Stimulated activated CD4-positive, alpha-beta T cell treated with anti-CD3 and anti-CD28 coated beads, TNF-alpha, amount 100 ng/mL, for 48 hours (primary cell): Measurements from ENCODE around the gene HOXC6.
"Not testable (repeated sequence)": the region's sequence is repeated elsewhere in the genome, so short reads cannot be mapped to it uniquely, and the experiment has no call there.

ENCODE experiments used
- DNase-seq, 3 donors: peaks; one replicate each; pipeline ENCODE4 v3.0.0-alpha.2; 2020; ENCODE audit warnings: low read depth in 3 of 3

HOXC6 gene

GRCh38 chr12:54041097-54041690 lies 13.0 kb downstream of the HOXC6 start:
- no peak for DNase-seq

- DNase-seq = not testable (repeated sequence)
Observed at GRCh38 chr12:54042033-54042432, 13.8 kb downstream of the HOXC6 start.

GRCh38 chr12:54042970-54043853 lies 15.0 kb downstream of the HOXC6 start:
- no peak for DNase-seq

- DNase-seq = no peak
Observed at GRCh38 chr12:54044425-54045103, 16.3 kb downstream of the HOXC6 start.

- DNase-seq = no peak
Observed at GRCh38 chr12:54045401-54045800, 17.2 kb downstream of the HOXC6 start.

GRCh38 chr12:54045868-54046521 lies 17.8 kb downstream of the HOXC6 start:
- no peak for DNase-seq

GRCh38 chr12:54046809-54047159 lies 18.5 kb downstream of the HOXC6 start:
- DNase-seq = no peak

- DNase-seq = no peak
Observed at GRCh38 chr12:54047160-54047963, 19.1 kb downstream of the HOXC6 start.

GRCh38 chr12:54047964-54048303 lies 19.7 kb downstream of the HOXC6 start:
- no peak for DNase-seq

GRCh38 chr12:54048406-54049093 lies 20.3 kb downstream of the HOXC6 start:
- no peak for DNase-seq

- DNase-seq = no peak
Observed at GRCh38 chr12:54049108-54049507, 20.9 kb downstream of the HOXC6 start.

GRCh38 chr12:54050482-54050810 lies 22.2 kb downstream of the HOXC6 start:
- DNase-seq = no peak

- DNase-seq = no peak
Observed at GRCh38 chr12:54051026-54051842, 23.0 kb downstream of the HOXC6 start.

- DNase-seq = no peak
Observed at GRCh38 chr12:54051874-54052437, 23.7 kb downstream of the HOXC6 start.

- no peak for DNase-seq
Observed at GRCh38 chr12:54052438-54053002, 24.3 kb downstream of the HOXC6 start.

- no peak for DNase-seq
Observed at GRCh38 chr12:54053003-54053750, 24.9 kb downstream of the HOXC6 start.

GRCh38 chr12:54053751-54054741 lies 25.8 kb downstream of the HOXC6 start, which contains the start of gene HOXC4:
TSS of gene HOXC4 (plus strand) at chr12:54053835. CDS start at chr12:54053923, 88 bp downstream.
- DNase-seq = no peak
